Measurements from ENCODE around the gene WDFY3.
"Not testable (repeated sequence)": the region's sequence is repeated elsewhere in the genome, so short reads cannot be mapped to it uniquely, and the experiment has no call there.

Gene WDFY3

GRCh38 chr4:84852081-84852480, 114.4 kb downstream of the WDFY3 start:
- peak; percentile 24 for DNase-seq

- no peak for DNase-seq
Observed at GRCh38 chr4:84849051-84849640, 117.3 kb downstream of the WDFY3 start.

- DNase-seq: no peak
Observed at GRCh38 chr4:84848432-84848831, 118.1 kb downstream of the WDFY3 start.

DNA sequence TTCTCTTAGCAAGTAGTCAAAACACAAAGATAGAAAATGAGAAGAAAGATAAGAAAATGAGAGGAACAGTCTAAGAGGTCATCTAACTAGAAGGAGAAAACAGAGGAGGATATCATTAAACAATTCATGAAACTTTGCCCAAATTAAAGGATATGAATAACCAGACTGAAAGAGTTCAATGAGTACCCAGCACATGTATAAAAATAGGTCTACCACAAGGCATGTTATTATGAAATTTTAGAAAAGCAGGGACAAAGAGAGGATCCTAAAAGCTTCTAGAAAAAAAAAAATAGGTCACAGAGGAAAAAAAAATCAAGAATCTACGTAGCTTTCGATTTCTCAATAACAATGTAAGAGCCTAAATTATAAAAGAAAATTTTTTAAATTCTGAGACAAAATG, 118.5 kb downstream of the WDFY3 start:
- DNase-seq: no peak

DNA sequence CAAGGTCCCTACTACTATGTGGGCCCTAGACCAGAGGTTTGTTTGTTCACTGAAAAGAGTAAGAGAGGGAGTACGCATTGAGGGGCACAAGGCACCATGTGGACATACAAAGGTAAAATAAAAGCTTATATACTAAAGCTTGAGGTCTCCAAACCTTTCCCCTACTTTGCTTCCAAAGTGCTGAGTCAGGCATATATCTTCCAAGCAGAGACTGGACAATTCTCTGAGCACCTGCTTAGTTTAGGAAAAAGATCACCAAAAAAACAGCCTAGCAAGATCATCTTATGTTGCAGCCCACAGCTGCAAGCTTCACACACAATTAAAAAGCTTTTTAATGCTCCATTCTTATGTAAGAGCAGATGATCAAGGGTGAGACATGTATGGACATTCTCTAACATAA, 119.5 kb downstream of the WDFY3 start:
- no peak for DNase-seq

- DNase-seq: no peak
Observed at GRCh38 chr4:84841435-84841834, 125.1 kb downstream of the WDFY3 start.

GRCh38 chr4:84837751-84838150, 128.7 kb downstream of the WDFY3 start:
- DNase-seq: no peak

- DNase-seq: not testable (repeated sequence)
Observed at GRCh38 chr4:84829633-84830032, 136.9 kb downstream of the WDFY3 start.

DNA sequence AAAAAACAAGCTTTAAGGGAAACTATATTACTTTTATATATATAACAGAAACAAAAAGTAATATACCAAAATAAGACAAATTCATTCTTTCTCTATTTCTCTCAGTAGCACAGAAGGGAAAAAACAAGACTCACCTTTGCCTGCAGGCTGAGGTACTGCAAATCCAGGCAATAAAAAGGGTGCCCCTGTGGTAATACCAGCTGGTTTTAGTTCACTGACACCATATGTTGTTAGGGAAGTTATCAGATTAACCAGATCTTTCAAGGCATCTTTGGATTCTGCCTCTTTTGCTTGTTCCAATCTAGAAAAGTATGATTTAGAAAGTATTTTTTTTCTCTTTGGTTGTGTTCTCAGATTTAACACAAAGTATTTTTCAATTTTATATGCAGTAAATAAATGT, 139.8 kb downstream of the WDFY3 start:
- DNase-seq: no peak

DNA sequence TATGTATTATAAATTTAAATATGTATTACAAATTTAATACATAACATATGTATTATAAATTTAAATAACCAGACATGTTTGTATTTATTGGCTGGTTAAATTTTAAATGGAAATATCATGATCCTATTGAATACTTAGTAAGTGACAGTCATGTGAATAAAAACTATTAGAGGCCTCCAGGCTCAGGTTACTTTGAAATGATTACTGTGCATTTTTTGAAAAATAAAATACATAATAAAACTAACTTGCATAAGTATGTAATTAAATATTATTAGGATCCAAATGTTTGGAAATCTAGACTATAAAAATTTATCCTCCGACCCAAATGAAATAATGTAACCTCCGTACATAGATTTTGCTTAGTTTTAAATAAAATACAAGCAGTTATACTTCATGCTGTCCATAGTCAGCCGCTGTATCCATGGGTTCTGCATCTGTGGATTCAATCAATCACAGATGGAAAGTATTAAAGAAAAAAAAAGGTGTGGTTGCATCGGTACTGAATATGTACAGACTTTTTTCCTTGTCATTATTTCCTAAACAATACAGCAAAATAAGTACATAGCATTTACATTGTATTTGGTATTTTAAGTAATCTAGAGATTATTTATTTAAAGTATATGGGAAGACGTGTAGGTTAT, 140.7 kb downstream of the WDFY3 start:
- no peak for DNase-seq

DNA sequence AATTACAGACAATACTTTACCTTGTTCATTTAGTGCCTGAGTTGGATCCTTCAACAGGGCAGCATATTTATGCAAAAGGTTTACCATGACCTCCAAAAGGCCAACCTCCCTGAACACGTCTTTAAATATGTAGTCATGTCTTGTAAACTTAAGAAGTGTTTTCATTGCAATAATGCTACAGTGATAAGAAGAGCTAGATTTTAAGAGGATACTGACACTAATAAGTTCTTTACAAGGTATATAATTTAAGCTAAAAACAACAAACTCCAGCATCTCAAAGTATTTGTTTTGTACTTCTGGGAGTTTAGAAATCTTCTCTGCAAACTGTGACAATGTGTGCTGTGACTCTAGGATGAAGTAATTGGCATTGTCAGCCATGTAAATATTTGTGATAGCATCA, 145.4 kb downstream of the WDFY3 start:
- DNase-seq: no peak

DNA sequence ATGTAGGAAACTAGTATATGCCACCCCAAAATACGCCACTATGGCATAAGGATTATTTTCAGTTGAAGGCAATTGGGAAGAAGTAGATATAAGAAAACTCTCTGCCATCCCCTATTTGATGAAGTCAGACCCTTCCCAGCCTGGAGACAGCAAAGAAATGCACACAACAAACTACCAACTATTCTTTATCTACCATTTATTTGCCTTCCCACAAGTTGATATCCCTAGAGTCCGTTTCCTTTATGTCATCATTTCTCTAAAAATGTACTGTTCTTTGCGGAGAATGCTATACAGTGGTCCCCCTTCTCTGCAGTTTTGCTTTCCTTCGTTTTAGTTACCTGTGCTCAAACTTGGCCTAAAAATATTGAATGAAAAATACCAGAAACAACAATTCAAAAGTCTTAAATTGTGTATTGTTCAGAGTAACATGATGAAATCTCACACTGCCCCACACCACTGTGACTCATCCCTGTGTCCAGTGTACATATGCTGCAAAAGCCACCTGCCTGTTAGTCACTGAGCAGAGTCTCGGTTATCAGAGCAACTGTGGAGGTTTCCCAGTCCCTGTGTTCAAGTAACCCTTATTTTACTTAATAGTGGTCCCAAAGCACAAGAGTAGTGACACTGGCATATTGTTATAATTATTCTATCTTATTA, 152.3 kb downstream of the WDFY3 start:
- peak; percentile 83 for DNase-seq

GRCh38 chr4:84809946-84810345, 156.5 kb downstream of the WDFY3 start:
- DNase-seq: no peak

DNA sequence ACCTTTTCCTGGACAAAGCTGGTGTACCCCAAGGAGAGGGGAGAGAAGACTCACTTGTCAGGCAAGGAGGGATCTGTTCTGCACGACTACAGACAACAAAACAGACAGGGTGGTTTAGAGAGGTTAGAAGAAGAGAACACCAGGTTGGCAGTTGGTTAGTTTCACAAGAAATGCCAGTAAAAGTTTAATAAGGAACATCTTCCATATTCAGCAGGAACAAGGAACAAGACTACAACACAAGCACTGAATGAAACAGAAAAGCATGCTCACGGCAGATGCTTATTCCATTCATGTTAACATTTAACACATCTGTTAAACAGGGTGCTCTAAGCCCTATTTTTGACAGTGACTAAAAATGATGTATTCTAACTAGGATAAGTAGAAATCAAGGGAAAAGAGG, 158.2 kb downstream of the WDFY3 start:
- DNase-seq: no peak

DNA sequence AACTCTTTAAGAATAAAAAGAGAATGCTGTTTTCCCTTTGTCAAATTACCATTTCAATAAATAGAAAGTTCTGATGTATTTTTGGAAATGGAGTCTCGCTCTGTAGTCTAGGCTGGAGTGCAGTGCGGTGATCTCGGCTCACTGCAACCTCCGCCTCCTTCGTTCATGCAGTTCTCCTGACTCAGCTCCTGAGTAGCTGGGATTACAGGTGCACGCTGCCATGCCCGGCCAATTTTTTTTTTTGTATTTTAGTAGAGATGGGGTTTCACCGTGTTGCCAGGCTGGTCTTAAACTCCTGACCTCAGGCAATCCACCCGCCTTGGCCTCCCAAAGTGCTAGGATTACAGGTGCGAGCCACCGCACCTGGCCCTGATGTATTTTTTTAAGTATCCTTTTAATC, 159.9 kb downstream of the WDFY3 start:
- DNase-seq: not testable (repeated sequence)

GRCh38 chr4:84804136-84804535, 162.4 kb downstream of the WDFY3 start:
- peak; percentile 2 for DNase-seq

DNA sequence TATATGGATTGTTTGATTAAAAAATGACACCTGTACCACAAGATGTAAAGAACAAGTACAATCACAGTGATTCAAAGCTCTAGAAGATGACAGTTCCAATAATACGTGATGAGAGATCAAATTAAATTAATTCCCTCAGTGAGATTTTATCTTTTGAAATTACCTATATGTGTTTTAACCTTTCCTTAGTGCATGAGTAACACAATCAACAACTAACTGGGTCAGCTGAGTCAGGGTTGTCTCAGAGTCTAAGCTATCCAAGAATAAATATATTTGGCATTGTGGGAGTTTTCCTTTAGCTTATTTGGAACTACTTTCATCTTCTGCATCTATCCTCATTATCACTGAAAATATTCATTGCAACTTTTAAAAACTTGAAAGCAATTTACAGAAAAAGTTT, 162.8 kb downstream of the WDFY3 start:
- DNase-seq: no peak

DNA sequence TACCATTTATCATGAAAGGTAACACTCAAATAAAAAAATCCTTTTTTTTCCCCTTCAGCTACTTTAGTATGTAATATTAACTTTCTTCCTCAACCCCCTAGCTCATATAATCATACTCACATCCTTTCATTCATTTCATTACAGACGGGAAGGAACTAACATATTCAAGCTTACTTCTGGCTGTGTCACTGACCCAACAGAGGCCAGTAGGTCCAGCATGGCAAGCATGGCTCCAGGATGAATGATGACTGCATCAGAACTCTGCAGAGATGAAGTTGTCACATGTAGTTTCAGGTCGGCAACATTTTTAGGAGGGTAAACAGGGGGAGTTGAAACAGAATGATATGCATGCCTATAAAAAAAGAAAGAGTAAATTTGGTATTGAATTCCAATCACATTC, 163.4 kb downstream of the WDFY3 start:
- no peak for DNase-seq

DNA sequence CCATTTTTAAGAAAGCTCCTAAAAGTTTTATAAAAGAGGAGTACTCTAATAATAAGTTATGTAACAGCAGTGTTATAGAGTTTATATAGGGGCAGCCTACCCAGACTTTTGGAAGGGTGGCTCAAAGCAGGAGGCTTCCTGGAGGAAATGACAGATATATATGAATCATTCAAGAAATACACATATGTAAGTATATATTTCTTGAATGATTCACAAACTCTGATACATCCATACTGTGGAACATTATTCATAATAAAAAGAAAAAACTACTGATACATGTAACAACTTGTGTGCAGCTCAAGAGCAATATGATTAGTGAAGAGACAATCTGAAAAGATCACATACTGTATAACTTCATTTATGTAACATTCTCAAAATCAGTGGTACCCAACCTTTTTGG, 166.2 kb downstream of the WDFY3 start:
- peak; percentile 31 for DNase-seq

DNA sequence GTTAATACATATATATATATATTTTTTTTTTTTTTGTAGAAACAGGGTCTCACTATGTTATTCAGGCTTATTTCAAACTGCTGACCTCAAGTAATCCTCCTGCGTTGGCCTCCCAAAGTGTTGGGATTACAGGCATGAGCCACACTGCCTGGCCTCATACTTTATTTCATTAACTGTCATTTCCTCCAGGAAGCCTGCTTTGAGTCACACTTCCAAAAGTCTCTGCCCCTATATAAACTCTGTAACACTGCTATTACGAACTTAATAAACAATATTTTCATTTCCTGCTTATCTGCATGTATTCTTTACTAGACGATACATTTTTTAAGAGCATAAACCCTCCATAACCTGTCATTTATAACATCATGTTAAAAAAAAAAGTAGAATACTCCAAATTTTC, 167.2 kb downstream of the WDFY3 start:
- DNase-seq: no peak

DNA sequence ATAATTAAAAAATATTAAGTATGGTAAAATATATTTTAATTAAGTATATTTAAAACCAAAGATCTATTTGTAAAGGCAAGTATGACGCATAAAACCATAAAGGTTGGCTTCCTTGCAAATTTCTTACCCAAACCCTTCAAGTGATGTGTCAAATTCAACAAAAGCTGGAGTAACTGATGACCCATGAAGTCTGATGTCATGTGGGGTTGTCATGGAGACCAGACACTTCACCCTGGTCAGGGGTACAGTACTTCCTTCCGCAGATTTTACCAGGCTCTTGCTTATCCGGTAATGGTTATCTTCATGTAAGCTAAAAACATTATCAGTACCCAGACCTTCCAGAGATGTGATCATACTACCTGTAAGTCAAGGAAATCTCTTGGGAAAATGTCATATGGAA, 170.1 kb downstream of the WDFY3 start:
- no peak for DNase-seq

DNA sequence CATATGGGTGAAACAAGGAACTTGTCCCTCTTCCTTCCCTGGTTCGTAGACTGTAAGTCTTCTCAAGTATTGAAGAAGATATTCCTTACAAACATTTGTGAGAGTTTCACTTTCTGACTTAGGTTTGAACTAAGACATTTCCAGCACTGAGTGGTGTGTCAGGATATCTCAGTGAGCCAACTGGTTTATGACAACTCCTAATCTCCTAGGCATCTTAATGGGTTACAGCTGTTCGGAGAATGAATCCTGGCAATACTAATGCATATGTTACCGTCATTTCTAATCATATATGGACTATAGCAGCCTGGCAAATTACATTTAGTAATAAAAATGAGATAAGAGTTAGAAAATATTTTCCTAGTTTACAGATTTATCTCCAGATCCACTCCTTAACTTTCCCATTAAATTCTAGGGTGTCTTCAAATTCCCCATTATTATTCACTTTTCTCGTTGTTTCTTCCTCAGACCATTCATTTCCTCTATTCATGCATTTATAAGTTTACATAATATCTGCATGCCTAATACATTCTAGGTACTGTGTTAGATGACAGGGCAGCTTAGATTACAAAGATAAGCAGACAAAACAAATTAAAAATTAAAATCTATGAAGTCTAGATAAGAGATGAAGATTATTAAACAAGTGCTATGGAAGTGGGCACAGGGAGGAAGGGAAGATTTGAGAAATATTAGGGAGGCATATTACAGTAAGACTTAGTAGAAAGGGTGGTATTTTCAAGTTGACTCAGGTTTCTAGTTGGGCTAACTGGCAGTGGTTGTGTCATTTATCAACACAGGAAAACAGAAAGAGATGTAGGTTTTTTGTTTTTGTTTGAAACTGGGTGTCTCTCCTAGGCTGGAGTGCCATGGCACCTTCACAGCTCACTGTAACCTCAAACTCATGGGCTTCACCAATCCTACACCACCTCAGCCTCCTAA, 173.9 kb downstream of the WDFY3 start:
- peak; percentile 22 for DNase-seq

- no peak for DNase-seq
Observed at GRCh38 chr4:84790769-84791565, 175.5 kb downstream of the WDFY3 start.
